Measurements from ENCODE around the gene EEFSEC. TPM values are rescaled to one million over a fixed set of nuclear protein-coding genes. Genes with fewer than 3 reads are reported as not detected.

EEFSEC gene
- total RNA-seq, 1 donor from 2014 or later: 6.1 TPM

DNA sequence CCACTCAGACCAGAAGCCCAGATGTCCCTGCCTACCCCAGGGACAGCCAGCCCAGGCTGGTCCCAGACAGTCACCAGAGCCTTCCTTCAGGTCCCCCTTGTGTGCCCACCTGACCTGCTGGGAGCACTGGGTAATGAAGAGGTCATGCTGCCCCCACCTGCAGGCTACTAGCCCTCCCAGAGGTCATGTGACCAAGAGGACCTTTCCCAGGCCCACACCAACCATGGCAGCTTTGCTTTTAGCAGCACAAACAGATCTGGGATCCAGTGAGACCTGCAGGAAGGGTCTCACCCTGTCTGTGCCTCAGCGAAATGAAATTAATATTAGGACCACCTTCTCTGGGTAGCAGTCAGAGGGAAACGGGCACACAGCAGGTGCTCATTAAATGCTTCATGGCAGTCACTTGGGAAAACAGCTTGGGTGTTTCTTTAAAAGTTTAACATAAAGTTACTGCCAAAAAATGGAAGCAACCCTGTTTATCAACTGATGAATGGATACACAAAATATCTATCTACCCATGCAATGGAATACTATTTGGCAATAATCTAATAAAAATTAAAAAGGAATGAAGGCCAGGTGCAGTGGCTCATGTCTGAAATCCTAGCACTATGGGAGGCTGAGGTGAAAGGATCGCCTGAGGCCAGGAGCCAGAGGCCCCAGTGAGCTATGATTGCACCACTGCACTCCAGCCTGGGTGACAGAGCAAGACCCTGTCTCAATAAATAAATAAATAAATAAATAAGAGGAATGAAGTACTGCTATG is 269.7 kb downstream of the EEFSEC start:
- FAIRE-seq: no peak
- peaks cover 4% of the 10 kb centered on the region for H3K36me3 Mint-ChIP-seq (ENCODE audit: low read depth, unreplicated experiment)
- Histone ChIP-seq H3K36me3 (ENCODE audit: insufficient read depth, low read length) (no peaks in the 10 kb centered on the region), H3K27me3 (ENCODE audit: insufficient read depth, low read length) (peaks cover 24% of the 10 kb centered on the region), H3K9ac (ENCODE audit: low read length) (no peak overlapping the region), H3K4me1 (ENCODE audit: insufficient read depth, low read length) (no peaks in the 10 kb centered on the region), H3K9me3 (ENCODE audit: insufficient read depth, low read depth, low read length) (peaks cover 7% of the 10 kb centered on the region), H3K79me2 (ENCODE audit: insufficient read depth, low read length) (no peaks in the 10 kb centered on the region), H3K4me3 (ENCODE audit: insufficient read depth, low read depth, low read length) (no peak overlapping the region), H4K20me1 (ENCODE audit: insufficient read depth, low read length) (peaks cover 4% of the 10 kb centered on the region), H3K27ac (ENCODE audit: low read depth, low read length) (no peak overlapping the region), H3K4me2 (ENCODE audit: low read length) (no peak overlapping the region), H2AFZ (ENCODE audit: low read depth, low read length) (no peak overlapping the region)
- H3K4me1 Mint-ChIP-seq (ENCODE audit: low read depth, unreplicated experiment): no peaks in the 10 kb centered on the region
- no peak overlapping the region for H3K4me3 Mint-ChIP-seq (ENCODE audit: unreplicated experiment)
- H3K9me3 Mint-ChIP-seq (ENCODE audit: unreplicated experiment): peaks cover 6% of the 10 kb centered on the region
- H3K27me3 Mint-ChIP-seq (ENCODE audit: low read depth, unreplicated experiment): peaks cover 67% of the 10 kb centered on the region
- no peak overlapping the region for H3K27ac Mint-ChIP-seq (ENCODE audit: unreplicated experiment)
- DNase-seq (ENCODE audit: low read depth): no peak
- TF ChIP-seq EZH2 (IDR thresholded peaks at IDR 0.05; ENCODE audit: insufficient read depth, low read length): no peak
- TF ChIP-seq CTCF (IDR thresholded peaks at IDR 0.05; ENCODE audit: insufficient read depth, low read depth, low read length): no peak

DNA sequence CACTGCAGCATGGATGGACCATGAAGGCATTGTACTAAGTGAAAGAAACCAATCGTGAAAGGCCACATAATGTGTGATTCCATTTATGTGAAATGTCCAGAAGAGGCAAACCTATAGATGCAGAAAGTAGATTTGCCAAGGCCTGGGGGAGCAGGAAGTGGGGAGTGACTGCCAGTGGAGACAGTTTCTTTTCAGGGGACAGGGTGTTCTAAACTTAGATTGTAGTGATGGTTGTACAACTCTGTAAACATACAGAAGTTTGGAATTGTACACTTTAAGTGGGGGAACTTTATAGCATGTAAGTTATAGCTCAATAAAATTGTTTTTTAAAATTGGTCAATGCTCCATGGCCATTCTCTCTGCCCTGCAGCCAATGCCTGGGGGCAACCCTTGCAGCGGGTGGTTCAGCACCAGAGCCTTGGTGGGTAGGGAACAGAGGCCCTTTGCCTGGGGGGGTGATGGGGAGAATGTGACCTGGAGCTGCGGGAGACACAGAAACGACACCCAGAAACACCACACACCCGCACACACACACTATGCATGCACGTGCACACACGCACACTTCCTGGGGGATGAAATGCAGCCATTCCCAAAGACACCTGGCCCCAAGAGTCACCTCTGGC is 270.4 kb downstream of the EEFSEC start:
- Mint-ChIP-seq H3K27ac (ENCODE audit: unreplicated experiment) (no peak overlapping the region), H3K4me3 (ENCODE audit: unreplicated experiment) (no peak overlapping the region), H3K4me1 (ENCODE audit: low read depth, unreplicated experiment) (no peaks in the 10 kb centered on the region), H3K36me3 (ENCODE audit: low read depth, unreplicated experiment) (peaks cover 4% of the 10 kb centered on the region), H3K9me3 (ENCODE audit: unreplicated experiment) (peaks cover 6% of the 10 kb centered on the region), H3K27me3 (ENCODE audit: low read depth, unreplicated experiment) (peaks cover 67% of the 10 kb centered on the region)
- peaks cover 25% of the 10 kb centered on the region for H3K27me3 ChIP-seq (ENCODE audit: insufficient read depth, low read length)
- H3K27ac ChIP-seq (ENCODE audit: low read depth, low read length): no peak overlapping the region
- no peaks in the 10 kb centered on the region for H4K20me1 ChIP-seq (ENCODE audit: insufficient read depth, low read length)
- no peak for DNase-seq (ENCODE audit: low read depth)
- no peak overlapping the region for H2AFZ ChIP-seq (ENCODE audit: low read depth, low read length)
- FAIRE-seq: no peak
- TF ChIP-seq CTCF (IDR thresholded peaks at IDR 0.05; ENCODE audit: insufficient read depth, low read depth, low read length): no peak
- H3K4me3 ChIP-seq (ENCODE audit: insufficient read depth, low read depth, low read length): no peak overlapping the region
- peaks cover 7% of the 10 kb centered on the region for H3K9me3 ChIP-seq (ENCODE audit: insufficient read depth, low read depth, low read length)
- no peak overlapping the region for H3K4me2 ChIP-seq (ENCODE audit: low read length)
- no peaks in the 10 kb centered on the region for H3K4me1 ChIP-seq (ENCODE audit: insufficient read depth, low read length)
- H3K9ac ChIP-seq (ENCODE audit: low read length): no peak overlapping the region
- no peaks in the 10 kb centered on the region for H3K79me2 ChIP-seq (ENCODE audit: insufficient read depth, low read length)
- no peaks in the 10 kb centered on the region for H3K36me3 ChIP-seq (ENCODE audit: insufficient read depth, low read length)
